Measurements from ENCODE around the gene SLC9A4.

Gene SLC9A4

DNA sequence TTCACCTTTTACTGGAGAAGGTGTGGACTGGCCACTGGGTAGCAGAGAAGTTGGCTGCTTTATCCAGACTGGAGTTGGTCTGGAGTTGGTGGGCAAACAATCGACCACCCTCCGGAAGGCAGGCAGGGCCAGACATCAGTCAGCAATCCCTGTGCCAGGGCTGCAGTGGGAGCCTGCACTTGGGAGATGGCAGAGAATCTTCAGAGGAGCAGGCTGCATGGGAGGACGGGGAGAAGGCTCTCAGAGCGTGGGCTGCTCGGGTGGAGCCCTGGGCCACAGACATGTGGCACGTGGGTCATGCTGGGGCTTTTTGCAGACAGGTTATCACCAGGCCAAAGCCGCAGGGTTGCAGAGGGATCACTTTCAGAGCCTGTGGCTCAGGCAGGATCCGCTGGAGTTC is 29.6 kb downstream of the SLC9A4 start:
- no peak for DNase-seq (ENCODE audit: low read depth)

DNA sequence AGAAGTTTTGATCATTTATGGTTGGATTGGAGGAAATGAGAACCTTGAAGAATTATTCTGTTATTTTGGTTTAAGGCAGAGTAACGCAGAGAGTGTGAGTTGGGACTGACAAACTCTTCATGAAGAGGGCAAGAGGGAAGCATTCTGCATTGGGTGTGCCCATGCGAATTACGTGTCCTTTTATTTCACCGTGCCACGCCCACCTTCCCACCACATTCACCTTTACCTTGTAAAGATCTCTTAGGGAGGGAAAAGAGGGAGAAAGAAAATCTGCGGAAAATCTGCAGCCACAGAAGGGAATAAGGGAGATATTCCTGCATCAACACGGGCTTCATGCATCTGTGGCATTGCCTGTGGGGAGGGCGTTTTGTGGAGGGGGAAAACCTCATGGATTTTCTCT is 31.8 kb downstream of the SLC9A4 start:
- DNase-seq (ENCODE audit: low read depth): no peak

- no peak for DNase-seq (ENCODE audit: low read depth)
Measured at GRCh38 chr2:102505290-102505689, 32.3 kb downstream of the SLC9A4 start.

DNA sequence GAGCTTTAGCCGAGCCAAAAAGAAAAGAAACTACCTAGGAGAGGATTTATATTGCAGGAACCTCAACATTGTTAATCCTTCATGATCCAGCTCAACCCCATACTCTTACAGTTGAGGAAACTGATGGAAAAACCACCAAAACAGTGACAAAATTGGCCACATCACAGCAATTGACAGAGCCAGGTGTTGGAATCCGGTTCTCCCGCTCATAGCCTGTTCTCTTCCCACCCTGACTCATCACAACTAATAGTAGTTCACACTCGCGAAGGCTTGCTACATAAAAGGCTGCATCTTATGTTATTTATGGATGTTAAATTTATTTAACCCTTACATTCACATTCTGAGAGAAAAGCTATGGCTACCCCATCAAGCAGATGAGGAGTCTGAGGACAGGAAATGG is 33.7 kb downstream of the SLC9A4 start:
- no peak for DNase-seq (ENCODE audit: low read depth)

DNA sequence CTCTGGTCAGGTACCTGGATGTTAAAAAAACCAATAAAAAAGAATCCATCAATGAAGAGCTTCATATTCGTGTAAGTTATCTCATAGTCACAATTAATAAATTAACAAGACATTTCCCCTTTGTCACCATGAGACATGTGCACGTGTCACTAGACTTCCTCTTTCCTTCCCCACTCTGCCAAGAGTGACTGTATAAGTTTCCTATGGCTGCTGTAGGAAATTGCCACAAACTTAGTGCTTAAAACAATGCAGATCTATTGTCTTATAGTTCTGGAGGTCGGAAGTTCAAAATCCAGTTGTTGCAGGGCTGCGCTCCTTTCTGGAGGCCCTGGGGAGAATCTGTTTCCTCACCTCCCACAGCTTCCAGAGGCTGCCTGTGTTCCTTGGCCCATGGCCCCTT is 35.8 kb downstream of the SLC9A4 start:
- no peak for DNase-seq (ENCODE audit: low read depth)

DNA sequence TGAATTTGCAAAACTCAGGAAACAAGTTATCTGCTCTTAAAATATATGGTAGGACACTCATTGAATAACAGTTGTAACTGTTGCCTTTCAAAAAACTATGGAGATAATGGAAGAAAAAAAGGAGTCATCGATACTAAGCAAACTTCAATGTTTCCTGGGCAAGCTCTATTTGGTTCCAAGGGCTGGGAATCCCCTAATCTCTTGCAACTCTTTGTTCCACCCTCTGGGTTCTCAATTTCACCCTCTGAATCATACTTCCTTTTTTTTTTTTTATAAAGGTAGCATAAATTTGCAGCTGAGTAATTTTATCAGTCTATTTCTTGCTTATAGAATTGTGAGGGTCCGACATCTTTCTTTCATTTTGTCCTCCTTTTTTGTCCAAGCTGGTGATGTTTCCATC is 36.7 kb downstream of the SLC9A4 start:
- no peak for DNase-seq (ENCODE audit: low read depth)

GRCh38 chr2:102510791-102511575 is 38.0 kb downstream of the SLC9A4 start:
- DNase-seq (ENCODE audit: low read depth): no peak

- no peak for DNase-seq (ENCODE audit: low read depth)
Measured at GRCh38 chr2:102512161-102512560, 39.1 kb downstream of the SLC9A4 start.

GRCh38 chr2:102513355-102513939 is 40.4 kb downstream of the SLC9A4 start:
- DNase-seq (ENCODE audit: low read depth): no peak

DNA sequence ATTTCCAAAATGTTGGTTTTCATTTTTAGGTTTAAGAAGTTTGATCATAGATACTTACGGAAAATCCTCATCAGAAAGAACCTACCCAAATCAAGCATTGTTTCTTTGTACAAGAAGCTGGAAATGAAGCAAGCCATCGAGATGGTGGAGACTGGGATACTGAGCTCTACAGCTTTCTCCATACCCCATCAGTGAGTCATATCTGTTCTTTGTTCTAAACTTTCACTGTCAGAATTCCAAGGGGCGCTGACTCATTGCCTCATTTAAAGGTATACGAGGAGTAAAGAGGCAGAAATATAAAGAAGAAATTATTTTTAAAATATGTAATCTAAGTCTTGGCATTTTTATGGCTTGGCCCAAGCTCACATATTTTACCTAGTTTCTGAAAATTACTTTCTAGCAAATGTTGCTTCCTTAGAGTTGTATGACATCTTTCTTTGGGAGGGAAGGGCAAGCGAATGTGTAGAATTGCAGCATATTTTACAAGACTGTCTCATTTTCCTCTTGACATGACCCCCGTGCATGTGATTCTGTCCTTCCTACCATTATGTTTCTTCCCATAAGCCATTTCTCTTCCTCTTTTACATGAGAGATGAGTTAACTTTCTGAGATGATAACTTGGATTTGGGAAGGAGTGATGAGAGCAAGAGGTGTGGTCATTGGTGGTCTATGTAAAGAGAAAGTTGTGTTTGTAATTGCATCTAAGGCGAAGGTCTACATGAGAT is 41.2 kb downstream of the SLC9A4 start:
- DNase-seq (ENCODE audit: low read depth): no peak

DNA sequence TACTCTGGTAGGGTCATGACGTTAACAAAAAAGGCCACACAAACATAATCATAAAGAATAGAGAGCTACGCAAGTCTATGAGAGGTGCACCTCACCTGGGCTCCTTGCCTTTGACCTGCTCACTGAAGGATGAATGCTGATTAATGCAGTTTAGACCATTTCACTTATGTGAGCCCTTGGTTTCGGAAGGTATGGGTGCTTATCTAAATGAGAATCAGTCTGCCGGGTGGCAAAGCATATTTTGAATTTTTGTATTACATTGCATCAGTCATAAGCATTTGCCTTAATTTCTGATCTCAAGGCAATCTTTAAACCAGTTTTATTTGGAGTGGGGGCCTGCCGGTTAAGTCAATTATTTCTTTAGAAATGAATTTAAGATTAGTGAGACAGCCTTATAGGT is 42.8 kb downstream of the SLC9A4 start:
- DNase-seq (ENCODE audit: low read depth): no peak

DNA sequence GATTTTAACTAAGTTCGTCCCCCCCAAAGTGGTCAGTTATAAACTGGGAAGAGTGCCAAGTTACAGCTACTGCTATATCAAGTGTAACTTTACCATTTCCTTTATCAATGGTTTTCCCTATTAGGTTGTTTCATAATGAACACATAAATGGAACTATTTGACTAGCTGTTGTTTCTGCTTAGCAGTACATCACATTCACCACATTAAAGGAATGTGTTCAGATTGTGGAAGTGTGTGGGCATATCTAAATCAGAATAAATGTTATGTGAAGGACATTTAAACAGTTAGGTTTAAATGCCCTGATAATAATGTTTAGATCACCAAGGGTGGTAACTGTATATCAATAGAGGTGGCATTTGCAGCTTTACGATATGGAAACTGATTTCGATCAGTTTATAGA is 45.1 kb downstream of the SLC9A4 start:
- no peak for DNase-seq (ENCODE audit: low read depth)

GRCh38 chr2:102520009-102520408 is 47.0 kb downstream of the SLC9A4 start:
- DNase-seq (ENCODE audit: low read depth): no peak

GRCh38 chr2:102520801-102521200 is 47.8 kb downstream of the SLC9A4 start:
- no peak for DNase-seq (ENCODE audit: low read depth)

DNA sequence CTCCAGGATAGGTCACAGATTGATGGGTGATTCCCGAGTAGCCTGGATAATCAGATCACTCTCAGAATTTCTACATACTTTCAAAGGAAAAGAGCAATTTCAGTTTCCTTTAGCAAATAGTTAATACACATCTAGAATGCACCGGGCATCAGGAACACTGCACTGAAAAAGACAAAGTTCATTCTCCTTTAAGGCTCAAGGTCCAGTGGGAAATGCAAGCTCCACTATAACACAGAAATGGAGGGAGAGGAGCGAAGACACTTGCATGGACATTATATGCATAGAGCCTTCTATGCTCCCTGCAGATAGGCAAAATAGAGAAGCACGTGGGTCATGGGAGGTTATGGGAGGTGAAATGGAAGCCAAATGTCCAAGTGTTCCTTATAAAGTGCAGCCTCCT is 49.1 kb downstream of the SLC9A4 start:
- no peak for DNase-seq (ENCODE audit: low read depth)

DNA sequence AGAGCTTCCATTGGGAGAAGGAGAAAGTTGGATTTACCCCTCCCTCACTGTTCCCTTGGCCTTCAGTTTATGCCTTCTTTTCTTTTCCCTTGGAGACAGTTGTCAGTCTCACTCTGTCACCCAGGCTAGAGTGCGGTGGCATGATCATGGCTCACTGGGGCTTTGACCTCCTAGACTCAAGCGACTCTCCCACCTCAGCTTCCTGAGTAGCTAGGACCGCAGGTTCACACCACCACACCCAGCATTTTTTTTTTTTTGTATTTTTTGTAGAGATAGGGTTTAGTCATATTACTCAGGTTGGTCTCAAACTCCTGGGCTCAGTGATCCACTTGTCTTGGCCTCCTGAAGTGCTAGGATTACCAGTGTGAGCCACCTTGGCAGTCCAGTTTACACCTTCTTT is 49.9 kb downstream of the SLC9A4 start:
- DNase-seq (ENCODE audit: low read depth): no peak

- DNase-seq (ENCODE audit: low read depth): no peak
Measured at GRCh38 chr2:102523651-102524050, 50.6 kb downstream of the SLC9A4 start.

GRCh38 chr2:102527086-102527485 is 54.1 kb downstream of the SLC9A4 start:
- no peak for DNase-seq (ENCODE audit: low read depth)

GRCh38 chr2:102538491-102538890 is 65.5 kb downstream of the SLC9A4 start:
- no peak for DNase-seq (ENCODE audit: low read depth)

DNA sequence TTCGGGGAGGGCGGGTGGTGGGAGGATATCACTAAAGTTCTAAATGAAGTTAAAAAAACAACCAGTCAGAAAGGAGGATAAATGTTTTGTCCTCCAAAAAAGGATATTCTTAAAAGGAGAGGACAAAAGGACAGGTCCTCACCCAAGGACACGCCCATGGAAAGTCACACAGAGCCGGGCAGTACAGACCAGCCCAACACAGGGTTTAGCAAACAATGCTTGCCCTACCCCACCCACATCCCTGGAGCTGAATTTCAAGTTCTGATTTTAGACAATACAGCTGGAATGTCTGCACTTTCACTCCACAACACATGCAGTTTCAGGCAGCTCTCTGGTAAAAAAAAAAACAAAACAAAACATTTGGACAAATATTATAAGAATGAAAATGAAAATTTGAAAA is 67.9 kb downstream of the SLC9A4 start:
- no peak for DNase-seq (ENCODE audit: low read depth)

DNA sequence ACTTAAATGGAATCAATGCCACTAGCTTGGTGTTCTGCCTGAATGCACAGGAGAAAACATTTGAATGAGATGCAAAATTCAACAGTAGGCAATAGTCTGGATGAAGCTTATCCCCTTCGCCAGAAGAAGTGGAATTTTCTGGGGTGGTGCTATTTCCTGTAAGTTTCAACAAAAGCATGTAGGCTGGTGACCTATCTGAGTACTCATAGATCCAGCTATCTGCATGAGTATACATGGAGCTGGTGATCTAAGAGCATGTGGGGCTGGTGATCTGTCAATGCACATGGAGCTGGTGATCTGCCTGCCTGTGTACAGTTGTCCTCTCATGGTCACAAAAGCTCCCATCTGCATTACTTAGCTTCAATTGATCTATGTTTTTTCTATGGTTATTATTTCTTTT is 71.2 kb downstream of the SLC9A4 start:
- no peak for DNase-seq (ENCODE audit: low read depth)

GRCh38 chr2:102547462-102547861 is 74.4 kb downstream of the SLC9A4 start:
- DNase-seq (ENCODE audit: low read depth): no peak

GRCh38 chr2:102549027-102549426 is 76.0 kb downstream of the SLC9A4 start:
- no peak for DNase-seq (ENCODE audit: low read depth)
